Tibial nerve (tissue), 4 donors: Measurements from ENCODE around the gene CUEDC1. TPM values are rescaled to one million over a fixed set of nuclear protein-coding genes. Genes with fewer than 3 reads are reported as not detected.

Experiments used
- DNase-seq, 2 donors: peaks; one replicate each; pipeline ENCODE4 v3.0.0-alpha.2; 2019; ENCODE audit warnings: low spot score in 2 of 2
- H3K27ac ChIP-seq, 4 donors: fragments of 200-600 bp; sonication (generic) in 3 of 4; one replicate each; pipeline ENCODE4 v1.5.1; 2017 to 2019; ENCODE audit warnings: mild to moderate bottlenecking in 1 of 4
- H3K27me3 ChIP-seq, 2 donors: fragments of 200-600 bp; sonication (generic) in 1 of 2; one replicate each; pipeline versions ENCODE4 v1.5.1 to v1.6.0; 2017 to 2019
- H3K36me3 ChIP-seq, 3 donors: fragments of 200-600 bp; sonication (generic); one replicate each; pipeline ENCODE4 v1.5.1; 2018 to 2019
- H3K4me1 ChIP-seq, 4 donors: fragments of 200-600 bp; sonication (generic) in 3 of 4; one replicate each; pipeline ENCODE4 v1.5.1; 2017 to 2019
- H3K4me3 ChIP-seq, 4 donors: fragments of 200-600 bp; sonication (generic) in 3 of 4; one replicate each; pipeline ENCODE4 v1.5.1; 2017 to 2019; ENCODE audit warnings: mild to moderate bottlenecking in 1 of 4, moderate library complexity in 1 of 4
- H3K9me3 ChIP-seq, 4 donors: fragments of 200-600 bp; sonication (generic) in 3 of 4; one replicate each; pipeline ENCODE4 v1.5.1; 2017 to 2019
- CTCF ChIP-seq, 5 experiments: fragments of 200-600 bp in 3 of 5; fragments of 450-650 bp in 2 of 5; sonication (generic) in 3 of 5; IDR thresholded peaks; one replicate each; pipeline ENCODE4 v1.5.1; 2016 to 2019; ENCODE audit warnings: antibody characterized with exemption in 5 of 5, mild to moderate bottlenecking in 3 of 5, moderate library complexity in 2 of 5
- EP300 ChIP-seq, 2 donors: sonication (generic); formaldehyde crosslinking; IDR thresholded peaks; one replicate each; pipeline ENCODE4 v1.6.1; 2017; ENCODE audit warnings: antibody characterized with exemption in 2 of 2, mild to moderate bottlenecking in 1 of 2
- POLR2A ChIP-seq, 2 donors: fragments of 450-650 bp; IDR thresholded peaks; one replicate each; pipeline ENCODE4 v1.6.1; 2017; ENCODE audit warnings: antibody characterized with exemption in 2 of 2, mild to moderate bottlenecking in 2 of 2, moderate library complexity in 2 of 2
- WGBS, 2 donors: methylation state at CpG; one replicate each; pipeline ENCODE4 v1.1.5; 2018; 5-methylcytosine and 5-hydroxymethylcytosine counted together
- total RNA-seq, 4 donors: library from RNA; depleted of rRNA; stranded (reverse); fragments of >200 nt; gene quantifications; one replicate each; pipeline ENCODE4 v1.1.0, GENCODE V29; 2016

CUEDC1 gene
- total RNA-seq, 4 donors from 2014 or later = 32.1 to 55.5 (median 38.8) TPM

- no peaks in the 10 kb centered on the region for H3K9me3 ChIP-seq
- H3K4me3 ChIP-seq = no peak overlapping the region
- no peak for TF ChIP-seq POLR2A (IDR thresholded peaks at IDR 0.05)
- no peak for TF ChIP-seq EP300 (IDR thresholded peaks at IDR 0.05)
- TF ChIP-seq CTCF (IDR thresholded peaks at IDR 0.05) = no peak
- WGBS, 2 donors = 51 to 53% methylated on average over 4 of the region's 4 CpGs
- no peaks in the 10 kb centered on the region for H3K27me3 ChIP-seq
- DNase-seq = no peak
- peaks cover 6 to 95% (median 77%) of the 10 kb centered on the region in 4 donors for H3K4me1 ChIP-seq
- H3K36me3 ChIP-seq = no peaks in the 10 kb centered on the region
- H3K27ac ChIP-seq = peak overlapping the region; percentile 72 to 96 (median 84)
Observed at GRCh38 chr17:57899822-57900221, 55.4 kb downstream of the CUEDC1 start.

- Histone ChIP-seq H3K27me3 (no peaks in the 10 kb centered on the region), H3K4me3 (no peak overlapping the region), H3K27ac (peak overlapping the region; percentile 72 to 96 (median 84)), H3K9me3 (no peaks in the 10 kb centered on the region), H3K36me3 (no peaks in the 10 kb centered on the region), H3K4me1 (peaks cover 6 to 95% (median 77%) of the 10 kb centered on the region in 4 donors)
- 8 to 25% methylated on average over 7 to 8 of the region's 8 CpGs for WGBS, 2 donors
- no peak for TF ChIP-seq CTCF (IDR thresholded peaks at IDR 0.05)
- peak in 1 of 2 donors; percentile 66 for TF ChIP-seq EP300 (IDR thresholded peaks at IDR 0.05)
- no peak for DNase-seq
Observed at GRCh38 chr17:57899391-57899790, 55.8 kb downstream of the CUEDC1 start.

- DNase-seq = no peak
Observed at GRCh38 chr17:57898487-57899311, 56.5 kb downstream of the CUEDC1 start.

GRCh38 chr17:57895382-57896060 is 59.7 kb downstream of the CUEDC1 start:
- Histone ChIP-seq H3K4me3 (no peak overlapping the region), H3K4me1 (peaks cover 3 to 95% (median 71%) of the 10 kb centered on the region in 4 donors), H3K36me3 (no peaks in the 10 kb centered on the region), H3K9me3 (no peaks in the 10 kb centered on the region), H3K27me3 (no peaks in the 10 kb centered on the region), H3K27ac (peak overlapping the region in 3 of 4 donors; percentile 43 to 96 (median 83))
- no peak for DNase-seq
- no peak for TF ChIP-seq POLR2A (IDR thresholded peaks at IDR 0.05)
- TF ChIP-seq EP300 (IDR thresholded peaks at IDR 0.05) = no peak
- no peak for TF ChIP-seq CTCF (IDR thresholded peaks at IDR 0.05)
- 76 to 80% methylated on average over 5 to 8 of the region's 8 CpGs for WGBS, 2 donors

More at GRCh38 chr17:57898487-57899311, 56.5 kb downstream of the CUEDC1 start:
- no peaks in the 10 kb centered on the region for H3K27me3 ChIP-seq
- peaks cover 6 to 95% (median 77%) of the 10 kb centered on the region in 4 donors for H3K4me1 ChIP-seq
- no peaks in the 10 kb centered on the region for H3K9me3 ChIP-seq
- no peaks in the 10 kb centered on the region for H3K36me3 ChIP-seq
- no peak overlapping the region for H3K4me3 ChIP-seq
- no peak for TF ChIP-seq POLR2A (IDR thresholded peaks at IDR 0.05)
- H3K27ac ChIP-seq = peak overlapping the region; percentile 72 to 96 (median 84)
- WGBS, 2 donors = 3 to 20% methylated on average over 8 of the region's 9 CpGs

DNA sequence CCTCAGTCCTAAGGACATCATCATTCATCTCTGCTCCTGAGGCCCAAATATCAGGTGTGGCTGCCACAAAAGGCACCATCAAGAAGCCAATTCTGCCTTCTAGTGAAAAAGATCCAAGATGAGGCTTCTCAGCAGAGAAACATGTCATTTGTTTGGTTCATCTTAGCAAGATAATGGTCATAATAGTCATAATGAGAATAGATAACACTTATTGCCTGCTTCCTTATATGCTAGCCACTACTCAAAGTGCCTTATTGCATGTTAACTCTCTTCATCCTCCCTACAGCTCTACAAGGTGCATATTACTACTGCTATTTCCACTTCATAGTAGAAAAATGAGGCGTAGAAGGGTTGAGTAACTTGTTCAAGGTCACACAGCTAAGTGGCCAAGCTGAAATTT is 60.4 kb downstream of the CUEDC1 start:
- peaks cover 3 to 95% (median 71%) of the 10 kb centered on the region in 4 donors for H3K4me1 ChIP-seq
- no peak for TF ChIP-seq EP300 (IDR thresholded peaks at IDR 0.05)
- TF ChIP-seq CTCF (IDR thresholded peaks at IDR 0.05) = no peak
- TF ChIP-seq POLR2A (IDR thresholded peaks at IDR 0.05) = no peak

More for the DNA sequence above, 60.4 kb downstream of the CUEDC1 start:
- Histone ChIP-seq H3K4me3 (no peak overlapping the region), H3K27me3 (no peaks in the 10 kb centered on the region), H3K27ac (peak overlapping the region in 3 of 4 donors; percentile 43 to 96 (median 83)), H3K9me3 (no peaks in the 10 kb centered on the region), H3K36me3 (no peaks in the 10 kb centered on the region)
- 92 to 100% methylated on average over 1 of the region's 1 CpG for WGBS, 2 donors
- no peak for DNase-seq
